CD14-positive monocyte (primary cell): Measurements from ENCODE around the gene TMEM151A. TPM values are rescaled to one million over a fixed set of nuclear protein-coding genes. Genes with fewer than 3 reads are reported as not detected.

Source experiments
- DNase-seq, 3 donors: peaks; one replicate each; pipeline ENCODE4 v3.0.0-alpha.2; 2011 to 2022
- H2AFZ ChIP-seq: 2 replicates; pipeline ENCODE4 v1.6.0; 2012; ENCODE audit warnings: mild to moderate bottlenecking, low read depth, low read length, inconsistent platforms; ENCODE audit not compliant: insufficient read depth, poor library complexity, severe bottlenecking
- H3K27ac ChIP-seq, 2 donors: 1 replicate in 1 of 2; 2 replicates in 1 of 2; pipeline ENCODE4 v1.5.1; 2012 to 2013; ENCODE audit warnings: low read length in 2 of 2, control low read depth in 1 of 2, inconsistent platforms in 1 of 2, low read depth in 1 of 2, mild to moderate bottlenecking in 1 of 2
- H3K27me3 ChIP-seq, 2 donors: one replicate each; pipeline versions ENCODE4 v1.6.0 to v1.6.1; 2011 to 2013; ENCODE audit warnings: low read length in 2 of 2; ENCODE audit not compliant: control insufficient read depth in 2 of 2, insufficient read depth in 2 of 2
- H3K36me3 ChIP-seq, 2 donors: replicated peaks in 1 of 2; 1 replicate in 1 of 2; 2 replicates in 1 of 2; pipeline versions ENCODE4 v1.5.1 to v1.6.1; 2012 to 2013; ENCODE audit warnings: low read length in 2 of 2, control low read depth in 1 of 2, inconsistent platforms in 1 of 2, mild to moderate bottlenecking in 1 of 2; ENCODE audit not compliant: insufficient read depth in 2 of 2, control insufficient read depth in 1 of 2
- H3K4me1 ChIP-seq, 2 donors: 1 replicate in 1 of 2; 2 replicates in 1 of 2; pipeline versions ENCODE4 v1.5.1 to v1.6.1; 2012 to 2013; ENCODE audit warnings: low read length in 2 of 2, control low read depth in 1 of 2, inconsistent platforms in 1 of 2, mild to moderate bottlenecking in 1 of 2, moderate library complexity in 1 of 2; ENCODE audit not compliant: insufficient read depth in 2 of 2, control insufficient read depth in 1 of 2
- H3K4me2 ChIP-seq: replicated peaks from 2 replicates; pipeline ENCODE3; 2012; ENCODE audit warnings: low read length, moderate library complexity, mild to moderate bottlenecking; ENCODE audit not compliant: poor library complexity, severe bottlenecking; ENCODE audit errors: extremely low read depth
- H3K4me3 ChIP-seq, 3 experiments: fragments of 200-600 bp in 1 of 3; sonication (generic) in 1 of 3; replicated peaks in 1 of 3; 1 replicate in 2 of 3; 2 replicates in 1 of 3; pipeline ENCODE4 v1.5.1; 2011 to 2013; ENCODE audit warnings: low read length in 3 of 3, mild to moderate bottlenecking in 3 of 3, control low read depth in 2 of 3, low read depth in 2 of 3, inconsistent platforms in 1 of 3, moderate library complexity in 1 of 3
- H3K79me2 ChIP-seq: 2 replicates; pipeline ENCODE4 v1.6.0; 2012; ENCODE audit warnings: mild to moderate bottlenecking, control low read depth, inconsistent platforms, low read length, moderate library complexity; ENCODE audit not compliant: insufficient read depth
- H3K9ac ChIP-seq: 2 replicates; pipeline ENCODE4 v1.6.0; 2017; ENCODE audit warnings: low read length, mild to moderate bottlenecking; ENCODE audit not compliant: insufficient read depth, poor library complexity, severe bottlenecking
- H3K9me3 ChIP-seq, 2 donors: replicated peaks in 1 of 2; 1 replicate in 1 of 2; 2 replicates in 1 of 2; pipeline versions ENCODE4 v1.5.1 to v1.6.1; 2012 to 2013; ENCODE audit warnings: low read length in 2 of 2, control low read depth in 1 of 2; ENCODE audit not compliant: control insufficient read depth in 1 of 2, insufficient read depth in 1 of 2
- H4K20me1 ChIP-seq: 2 replicates; pipeline ENCODE4 v1.6.0; 2012; ENCODE audit warnings: mild to moderate bottlenecking, low read length, control low read depth, moderate library complexity; ENCODE audit not compliant: insufficient read depth
- H3K27ac Mint-ChIP-seq, 7 donors: one replicate each; pipeline ENCODE4 v1.8.0; 2020; ENCODE audit warnings: mild to moderate bottlenecking in 7 of 7, mixed read lengths in 7 of 7, moderate library complexity in 6 of 7, inconsistent platforms in 2 of 7
- H3K27me3 Mint-ChIP-seq, 3 donors: one replicate each; pipeline ENCODE4 v1.8.0; 2021 to 2022; ENCODE audit warnings: low read depth in 3 of 3, mild to moderate bottlenecking in 3 of 3, mixed read lengths in 3 of 3, moderate library complexity in 3 of 3, inconsistent platforms in 1 of 3
- H3K36me3 Mint-ChIP-seq, 2 donors: one replicate each; pipeline ENCODE4 v1.8.0; 2020; ENCODE audit warnings: mixed read lengths in 2 of 2, inconsistent platforms in 1 of 2, mild to moderate bottlenecking in 1 of 2
- H3K4me1 Mint-ChIP-seq: one replicate; pipeline ENCODE4 v1.8.0; 2020; ENCODE audit warnings: mild to moderate bottlenecking, mixed read lengths
- H3K4me3 Mint-ChIP-seq, 2 donors: one replicate each; pipeline ENCODE4 v1.8.0; 2020; ENCODE audit warnings: mild to moderate bottlenecking in 2 of 2, mixed read lengths in 2 of 2, moderate library complexity in 1 of 2
- H3K9me3 Mint-ChIP-seq, 7 donors: one replicate each; pipeline ENCODE4 v1.8.0; 2020 to 2022; ENCODE audit warnings: mixed read lengths in 7 of 7, mild to moderate bottlenecking in 6 of 7, moderate library complexity in 6 of 7, inconsistent platforms in 2 of 7
- CTCF ChIP-seq: fragments of 200-600 bp; IDR thresholded peaks from one replicate; pipeline ENCODE4 v1.8.0; 2022; ENCODE audit warnings: antibody characterized with exemption, mild to moderate bottlenecking
- WGBS: methylation state at CpG from one replicate; pipeline ENCODE4 v1.1.5; 2013; ENCODE audit warnings: missing lambda C conversion rate; ENCODE audit not compliant: insufficient coverage; 5-methylcytosine and 5-hydroxymethylcytosine counted together
- intact Hi-C, 2 donors: fragments of 100-400 bp; cut with micrococcal nuclease; formaldehyde crosslinking; loops; one replicate each; pipeline versions ENCODE4 v1.15.0 to v1.15.1; 2023
- polyA plus RNA-seq, 3 donors: library from polyadenylated mRNA; depleted of rRNA in 1 of 3; unstranded in 2 of 3; stranded (reverse) in 1 of 3; fragments of 300-500 nt in 2 of 3; fragments of >200 nt in 1 of 3; fragmentation: Illumina TruSeq in 2 of 3; gene quantifications; 1 replicate in 2 of 3; 2 replicates in 1 of 3; pipeline ENCODE4 v1.2.3, GENCODE V29; 2012 to 2021

The TMEM151A gene
- polyA plus RNA-seq, 3 donors: not detected

GRCh38 chr11:66290330-66290621 is 1.4 kb upstream of the TMEM151A start:
- H2AFZ ChIP-seq: no peak overlapping the region
- H3K9me3 ChIP-seq: peaks cover 0 to 11% of the 10 kb centered on the region in 2 donors
- no peaks in the 10 kb centered on the region for H3K79me2 ChIP-seq
- H3K4me1 ChIP-seq: peaks cover 37 to 44% of the 10 kb centered on the region in 2 donors
- WGBS: no CpG with 5 or more reads among the region's 2 CpGs
- no peak overlapping the region for H3K9ac ChIP-seq
- intact Hi-C loops: no loop called here
- H3K27ac ChIP-seq: no peak overlapping the region
- Mint-ChIP-seq H3K36me3 (peaks cover 4 to 12% of the 10 kb centered on the region in 2 donors), H3K27ac (peak overlapping the region in 1 of 7 donors; percentile 23), H3K4me3 (peak overlapping the region in 1 of 2 donors; percentile 94), H3K9me3 (peaks cover 0 to 7% (median 4%) of the 10 kb centered on the region in 7 donors), H3K27me3 (peaks cover 33 to 49% (median 38%) of the 10 kb centered on the region in 3 donors), H3K4me1 (peaks cover 36% of the 10 kb centered on the region)
- no peak for TF ChIP-seq CTCF
- H3K27me3 ChIP-seq: peaks cover 24 to 44% of the 10 kb centered on the region in 2 donors
- no peak overlapping the region for H3K4me3 ChIP-seq
- peaks cover 6% of the 10 kb centered on the region for H4K20me1 ChIP-seq
- no peak for DNase-seq
- H3K4me2 ChIP-seq: no peak overlapping the region
- peaks cover 2% of the 10 kb centered on the region in 2 donors for H3K36me3 ChIP-seq

GRCh38 chr11:66291303-66291705 is 390 bp upstream of the TMEM151A start:
- H3K4me3 Mint-ChIP-seq: peak overlapping the region; percentile 37 to 94
- Histone ChIP-seq H3K79me2 (no peaks in the 10 kb centered on the region), H3K9me3 (peaks cover 0 to 11% of the 10 kb centered on the region in 2 donors), H2AFZ (no peak overlapping the region), H3K4me3 (peak overlapping the region in 1 of 3 experiments; percentile 66), H3K4me1 (peaks cover 37 to 44% of the 10 kb centered on the region in 2 donors), H3K9ac (no peak overlapping the region), H3K36me3 (no peaks in the 10 kb centered on the region), H4K20me1 (no peaks in the 10 kb centered on the region), H3K4me2 (peak overlapping the region; percentile 73), H3K27me3 (peaks cover 24 to 44% of the 10 kb centered on the region in 2 donors), H3K27ac (no peak overlapping the region)
- WGBS: 7% methylated on average over 13 of the region's 16 CpGs
- intact Hi-C loops: no loop called here
- peaks cover 0 to 7% (median 4%) of the 10 kb centered on the region in 7 donors for H3K9me3 Mint-ChIP-seq
- no peak for DNase-seq
- peaks cover 4 to 9% of the 10 kb centered on the region in 2 donors for H3K36me3 Mint-ChIP-seq
- H3K4me1 Mint-ChIP-seq: peaks cover 36% of the 10 kb centered on the region
- H3K27ac Mint-ChIP-seq: no peak overlapping the region
- no peak for TF ChIP-seq CTCF
- peaks cover 36 to 49% (median 39%) of the 10 kb centered on the region in 3 donors for H3K27me3 Mint-ChIP-seq
